ENCODE data around the gene NAT10. TPM values are rescaled to one million over a fixed set of nuclear protein-coding genes. Genes with fewer than 3 reads are reported as not detected.
"Not testable (repeated sequence)": the region's sequence is repeated elsewhere in the genome, so short reads cannot be mapped to it uniquely, and the experiment has no call there.

The NAT10 gene
- total and polyA plus RNA-seq, 5 experiments from 2014 or later: 25.2 to 92.8 (median 56.7) TPM

DNA sequence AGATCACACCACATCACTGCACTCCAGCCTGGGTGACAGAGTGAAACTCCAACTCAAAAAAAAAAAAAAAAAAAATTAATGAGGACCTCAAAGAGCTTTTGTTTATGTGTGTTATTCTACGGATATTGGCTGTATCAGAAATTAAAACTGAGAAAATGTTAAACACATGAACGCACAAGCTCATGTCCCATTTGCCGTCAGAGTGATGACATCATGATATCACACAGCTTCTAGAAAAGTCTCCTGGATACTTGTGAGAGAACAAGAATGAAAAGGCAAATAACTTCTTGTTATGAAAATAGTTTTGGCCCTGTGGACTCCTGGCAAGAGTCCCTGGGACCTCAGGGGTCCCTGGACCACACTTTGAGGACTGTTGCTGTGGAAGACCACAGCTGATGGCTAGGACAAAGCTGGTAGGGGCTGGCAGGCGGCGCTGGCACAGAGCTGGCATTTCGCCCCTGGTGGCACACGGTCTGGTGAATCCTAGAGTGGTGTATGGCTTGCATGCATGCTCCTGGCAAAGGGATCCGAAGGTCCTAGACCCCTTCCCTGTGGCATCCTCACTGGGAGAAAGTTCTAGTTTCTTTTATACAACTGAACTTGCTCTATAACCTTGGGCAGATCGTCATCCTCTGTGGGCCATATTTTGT is 73.7 kb downstream of the NAT10 start:
- Mint-ChIP-seq H3K4me3 (no peak overlapping the region), H3K9me3 (no peaks in the 10 kb centered on the region), H3K27ac (no peak overlapping the region), H3K27me3 (peaks cover 0 to 2% (median 0%) of the 10 kb centered on the region in 5 donors), H3K36me3 (no peaks in the 10 kb centered on the region), H3K4me1 (peaks cover 0 to 6% (median 2%) of the 10 kb centered on the region in 4 donors)
- POLR2A ChIA-PET: interaction anchor here (0.7 kb wide), 1 partner anchor 8 kb away, joined by 5 read pairs; no protein-coding TSS in a partner anchor
- ATAC-seq (no peak), DNase-seq (no peak)

DNA sequence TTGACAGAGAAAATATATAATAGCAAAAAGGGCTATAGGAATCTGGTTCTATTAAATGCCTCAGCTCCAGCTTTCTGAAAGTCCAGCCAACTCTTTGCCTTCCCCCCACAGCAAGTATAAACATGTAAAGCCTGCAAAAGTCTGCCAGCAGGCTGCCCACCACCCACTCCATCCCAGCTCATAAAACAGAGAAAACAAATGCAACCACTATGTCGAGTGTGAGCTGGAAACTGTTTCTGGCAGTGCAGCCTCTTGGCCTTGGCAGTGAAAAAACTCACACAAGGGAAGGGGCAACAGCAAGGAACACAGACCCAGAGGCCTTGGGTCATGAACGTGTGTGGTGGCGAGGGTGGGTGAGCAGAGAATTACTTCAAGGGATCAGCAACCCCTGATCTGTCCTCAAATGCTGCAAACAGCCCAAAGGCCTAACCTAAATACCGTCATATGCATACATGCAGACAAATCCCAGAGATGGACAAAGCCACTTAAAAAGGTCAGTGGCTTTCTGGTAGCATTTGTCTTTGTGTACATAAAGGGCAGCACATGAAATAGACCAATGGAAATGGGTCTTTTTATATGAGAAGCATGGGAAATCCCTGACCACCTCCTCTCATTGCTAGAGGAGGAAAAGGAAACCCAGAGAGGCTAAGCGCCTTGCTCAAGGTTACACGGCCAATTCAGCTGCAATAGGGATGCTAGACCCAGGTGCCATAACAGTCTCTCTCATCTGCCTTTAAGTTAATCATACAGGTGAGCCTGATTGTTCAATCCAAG is 74.8 kb downstream of the NAT10 start:
- no peak for ATAC-seq
- Mint-ChIP-seq H3K36me3 (no peaks in the 10 kb centered on the region), H3K27ac (no peak overlapping the region), H3K9me3 (no peaks in the 10 kb centered on the region), H3K27me3 (peaks cover 0 to 2% (median 0%) of the 10 kb centered on the region in 5 donors), H3K4me1 (peaks cover 0 to 3% (median 0%) of the 10 kb centered on the region in 4 donors), H3K4me3 (no peak overlapping the region)
- POLR2A ChIA-PET: no interaction called here
- DNase-seq: no peak

DNA sequence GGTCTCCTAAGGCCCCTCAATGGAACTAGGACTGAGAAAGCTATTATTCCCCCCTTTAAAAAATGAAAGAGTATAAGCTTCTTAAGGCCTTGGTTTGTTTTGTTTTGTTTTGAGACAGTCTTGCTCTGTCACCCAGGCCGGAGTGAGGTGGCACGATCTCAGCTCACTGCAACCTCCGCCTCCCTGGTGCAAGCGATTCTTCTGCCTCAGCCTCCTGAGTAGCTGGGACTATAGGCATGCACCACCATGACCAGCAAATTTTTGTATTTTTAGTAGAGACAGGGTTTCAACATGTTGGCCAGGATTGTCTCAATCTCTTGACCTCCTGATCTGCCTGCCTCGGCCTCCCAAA is 75.4 kb downstream of the NAT10 start:
- H3K27ac Mint-ChIP-seq, ATAC-seq, POLR2A ChIA-PET: not testable (repeated sequence)

DNA sequence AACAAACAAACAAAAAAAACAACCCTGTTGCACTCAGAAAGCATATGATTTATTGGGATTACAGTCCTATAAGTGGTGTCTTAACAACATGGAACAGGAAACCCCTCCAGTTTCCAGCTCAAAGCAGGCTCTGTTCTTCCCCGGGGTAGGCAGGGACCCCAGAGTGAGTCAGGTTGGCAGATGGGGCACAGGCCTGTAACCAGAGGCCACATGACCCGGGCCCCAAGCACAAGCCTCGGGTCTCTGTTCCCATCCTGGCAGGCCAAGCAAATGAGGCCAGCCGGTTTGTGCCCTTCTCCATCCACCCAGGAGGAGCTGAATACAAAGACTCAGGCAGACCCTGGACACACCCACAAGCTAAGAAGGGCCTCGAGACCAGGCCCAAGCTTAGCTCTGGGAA is 75.8 kb downstream of the NAT10 start:
- Mint-ChIP-seq H3K36me3 (no peaks in the 10 kb centered on the region), H3K27me3 (peaks cover 0 to 2% (median 0%) of the 10 kb centered on the region in 5 donors), H3K9me3 (no peaks in the 10 kb centered on the region), H3K27ac (no peak overlapping the region), H3K4me1 (no peaks in the 10 kb centered on the region), H3K4me3 (no peak overlapping the region)
- POLR2A ChIA-PET: interaction anchor here (0.6 to 1.1 kb wide), 2 partner anchors 175 to 1027 kb away, joined by 3 to 5 read pairs; no protein-coding TSS in a partner anchor
- DNase-seq (no peak), ATAC-seq (no peak)

More for the DNA sequence above, 75.4 kb downstream of the NAT10 start:
- not testable (repeated sequence) for H3K27me3 Mint-ChIP-seq, H3K4me1 Mint-ChIP-seq, H3K9me3 Mint-ChIP-seq, H3K36me3 Mint-ChIP-seq, H3K4me3 Mint-ChIP-seq, DNase-seq

DNA sequence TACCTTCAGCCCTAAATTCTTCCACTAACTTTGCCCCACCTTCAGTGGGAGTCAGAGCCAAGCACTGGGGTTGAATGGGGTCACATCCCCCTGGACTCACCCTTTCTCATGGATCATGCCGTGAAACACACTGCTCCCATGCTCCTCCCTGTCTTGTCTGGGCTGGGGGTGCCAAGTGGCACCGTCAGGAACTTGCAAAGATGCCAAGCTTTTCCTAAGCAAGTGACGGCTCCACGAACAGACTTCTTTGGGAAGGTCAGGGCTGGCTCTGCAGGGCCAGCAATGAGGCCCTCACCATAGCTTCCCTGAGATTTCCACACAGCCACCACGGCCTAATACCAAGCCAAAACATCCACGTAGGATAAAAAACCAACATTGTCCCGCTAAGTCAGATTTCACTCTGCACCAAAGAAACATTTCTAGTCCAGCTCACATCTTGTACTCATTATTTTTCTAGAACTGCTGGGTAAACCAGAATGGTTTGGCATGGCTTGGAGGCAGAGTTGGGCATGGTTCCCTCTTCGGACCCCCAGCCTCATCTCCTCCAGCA is 76.5 kb downstream of the NAT10 start:
- POLR2A ChIA-PET: interaction anchor here (0.6 to 1.1 kb wide), 2 partner anchors 174 to 1028 kb away, joined by 3 to 5 read pairs; no protein-coding TSS in a partner anchor
- Mint-ChIP-seq H3K36me3 (no peaks in the 10 kb centered on the region), H3K4me3 (no peak overlapping the region), H3K9me3 (no peaks in the 10 kb centered on the region), H3K27ac (peak overlapping the region in 2 of 10 donors; percentile 17 to 19), H3K4me1 (no peaks in the 10 kb centered on the region), H3K27me3 (peaks cover 0 to 2% (median 0%) of the 10 kb centered on the region in 5 donors)
- ATAC-seq (no peak), DNase-seq (no peak)

DNA sequence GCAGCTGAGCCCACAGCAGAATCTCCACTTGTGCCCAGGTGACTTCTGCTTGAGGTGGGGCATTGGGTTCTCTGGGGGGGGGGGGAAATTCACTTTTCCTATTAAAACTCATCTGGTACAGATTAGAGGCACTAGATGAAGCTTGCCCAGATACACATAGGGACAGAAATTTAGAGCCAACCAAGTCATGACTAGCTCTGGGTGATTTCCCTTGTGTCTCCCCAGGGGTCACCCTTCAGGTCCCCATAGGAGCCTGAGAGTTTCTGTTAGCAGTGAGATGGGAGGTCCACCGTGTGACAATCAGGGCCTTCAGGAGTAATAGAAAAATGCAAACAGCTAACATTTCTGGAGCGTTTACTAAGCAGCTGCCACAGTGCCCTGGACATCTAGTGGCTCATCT is 77.0 kb downstream of the NAT10 start:
- H3K27ac Mint-ChIP-seq: no peak overlapping the region
- no peak overlapping the region for H3K4me3 Mint-ChIP-seq
- ATAC-seq (no peak), DNase-seq (no peak)
- peaks cover 0 to 2% (median 0%) of the 10 kb centered on the region in 5 donors for H3K27me3 Mint-ChIP-seq
- POLR2A ChIA-PET: interaction anchor here (1.1 kb wide), 1 partner anchor 174 kb away, joined by 3 read pairs; no protein-coding TSS in a partner anchor
- no peaks in the 10 kb centered on the region for H3K4me1 Mint-ChIP-seq
- no peaks in the 10 kb centered on the region for H3K36me3 Mint-ChIP-seq
- H3K9me3 Mint-ChIP-seq: no peaks in the 10 kb centered on the region

DNA sequence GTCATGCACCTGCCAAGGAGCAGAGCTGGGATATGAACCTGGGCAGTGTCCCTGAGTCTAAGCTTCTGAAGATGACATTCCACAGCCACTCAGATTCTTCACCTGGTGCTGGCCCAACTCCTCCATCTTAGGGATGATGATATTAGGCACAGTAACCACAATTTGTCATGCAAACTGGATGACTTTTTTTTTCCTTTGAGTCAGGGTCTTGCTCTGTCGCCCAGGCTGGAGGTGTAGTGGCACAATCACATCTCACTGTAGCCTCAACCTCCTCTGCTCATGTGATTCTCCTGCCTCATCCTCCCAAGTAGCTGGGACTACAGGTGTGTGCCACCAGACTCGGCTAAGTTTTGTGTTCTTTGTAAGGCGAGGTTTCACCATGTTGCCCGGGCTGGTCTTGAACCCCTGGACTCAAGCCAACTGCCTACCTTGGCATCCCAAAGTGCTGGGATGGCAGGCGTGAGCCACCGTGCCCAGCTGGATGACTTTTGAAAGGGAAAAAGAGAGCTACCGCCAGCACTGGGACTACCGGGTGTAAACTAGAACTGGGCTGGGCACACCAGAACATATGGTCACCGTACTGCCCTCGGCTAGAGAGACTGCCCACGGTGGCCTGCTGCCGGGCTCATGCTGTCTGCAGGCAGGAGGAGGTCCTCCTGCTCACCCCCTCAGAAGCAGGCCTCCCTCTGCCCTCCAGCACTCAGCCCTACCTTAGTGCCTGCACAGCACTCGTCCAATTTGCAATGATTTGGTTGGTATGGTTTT is 77.7 kb downstream of the NAT10 start:
- ATAC-seq (no peak), DNase-seq (no peak)
- Mint-ChIP-seq H3K4me1 (no peaks in the 10 kb centered on the region), H3K36me3 (no peaks in the 10 kb centered on the region), H3K4me3 (no peak overlapping the region), H3K27ac (no peak overlapping the region), H3K9me3 (no peaks in the 10 kb centered on the region), H3K27me3 (no peaks in the 10 kb centered on the region)
- POLR2A ChIA-PET: no interaction called here

DNA sequence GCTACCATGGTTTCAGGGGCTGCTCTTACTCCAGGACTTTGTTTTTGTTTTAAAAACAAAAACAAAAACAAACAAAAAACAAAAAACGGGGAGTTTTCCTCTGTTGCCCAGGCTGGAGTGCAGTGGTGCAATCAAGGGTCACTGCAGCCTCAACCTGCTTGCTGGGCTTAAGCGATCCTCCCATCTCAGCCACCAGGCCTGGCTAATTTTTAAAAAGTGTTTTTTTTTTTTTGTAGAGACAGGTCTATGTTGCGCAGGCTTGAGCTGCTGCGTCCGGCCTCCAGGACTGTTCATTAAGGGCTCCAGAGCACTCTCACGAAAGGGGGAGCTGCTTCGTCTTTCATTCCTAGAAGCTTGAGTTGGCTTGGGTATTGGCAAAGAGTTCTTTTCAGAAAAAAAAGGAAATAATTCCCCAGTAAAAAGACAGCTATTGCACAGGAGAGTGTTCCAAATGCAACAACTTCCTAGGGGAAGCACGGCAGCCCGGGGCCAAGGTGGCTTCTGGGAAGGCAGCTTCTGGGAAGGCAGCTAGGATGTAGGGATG is 78.5 kb downstream of the NAT10 start:
- H3K4me1 Mint-ChIP-seq: no peaks in the 10 kb centered on the region
- H3K27me3 Mint-ChIP-seq: no peaks in the 10 kb centered on the region
- H3K27ac Mint-ChIP-seq: no peak overlapping the region
- no peak overlapping the region for H3K4me3 Mint-ChIP-seq
- POLR2A ChIA-PET: no interaction called here
- H3K36me3 Mint-ChIP-seq: no peaks in the 10 kb centered on the region
- H3K9me3 Mint-ChIP-seq: no peaks in the 10 kb centered on the region
- no peak for DNase-seq
- no peak for ATAC-seq

DNA sequence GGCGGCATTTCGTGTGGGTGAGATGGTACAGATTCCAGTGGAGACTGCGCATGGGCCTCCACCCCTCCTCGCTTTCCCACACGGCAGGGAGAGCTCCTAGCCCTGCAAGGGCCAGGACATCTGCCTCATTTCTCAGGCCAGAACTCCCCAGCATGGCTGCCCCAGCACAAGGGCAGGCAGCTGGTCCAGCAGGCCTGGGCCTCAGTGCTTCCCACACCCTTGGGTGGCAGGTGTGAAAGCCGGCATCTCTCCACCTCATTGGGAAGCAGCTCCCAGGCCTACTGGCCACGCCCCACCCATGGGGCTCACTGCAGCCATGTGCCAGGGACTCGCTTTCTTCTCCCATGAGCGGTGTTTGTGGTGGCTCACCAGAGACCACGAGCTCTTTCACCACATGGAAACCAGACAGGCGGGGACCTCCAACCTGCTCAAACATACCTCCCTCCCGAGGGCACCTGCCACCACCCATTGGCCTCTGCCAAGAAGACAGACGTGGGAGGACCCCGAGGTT is 79.1 kb downstream of the NAT10 start:
- H3K27me3 Mint-ChIP-seq: no peaks in the 10 kb centered on the region
- H3K4me3 Mint-ChIP-seq: no peak overlapping the region
- no peaks in the 10 kb centered on the region for H3K4me1 Mint-ChIP-seq
- H3K27ac Mint-ChIP-seq: no peak overlapping the region
- no peaks in the 10 kb centered on the region for H3K9me3 Mint-ChIP-seq
- H3K36me3 Mint-ChIP-seq: no peaks in the 10 kb centered on the region
- ATAC-seq (no peak), DNase-seq (no peak)
- POLR2A ChIA-PET: no interaction called here

DNA sequence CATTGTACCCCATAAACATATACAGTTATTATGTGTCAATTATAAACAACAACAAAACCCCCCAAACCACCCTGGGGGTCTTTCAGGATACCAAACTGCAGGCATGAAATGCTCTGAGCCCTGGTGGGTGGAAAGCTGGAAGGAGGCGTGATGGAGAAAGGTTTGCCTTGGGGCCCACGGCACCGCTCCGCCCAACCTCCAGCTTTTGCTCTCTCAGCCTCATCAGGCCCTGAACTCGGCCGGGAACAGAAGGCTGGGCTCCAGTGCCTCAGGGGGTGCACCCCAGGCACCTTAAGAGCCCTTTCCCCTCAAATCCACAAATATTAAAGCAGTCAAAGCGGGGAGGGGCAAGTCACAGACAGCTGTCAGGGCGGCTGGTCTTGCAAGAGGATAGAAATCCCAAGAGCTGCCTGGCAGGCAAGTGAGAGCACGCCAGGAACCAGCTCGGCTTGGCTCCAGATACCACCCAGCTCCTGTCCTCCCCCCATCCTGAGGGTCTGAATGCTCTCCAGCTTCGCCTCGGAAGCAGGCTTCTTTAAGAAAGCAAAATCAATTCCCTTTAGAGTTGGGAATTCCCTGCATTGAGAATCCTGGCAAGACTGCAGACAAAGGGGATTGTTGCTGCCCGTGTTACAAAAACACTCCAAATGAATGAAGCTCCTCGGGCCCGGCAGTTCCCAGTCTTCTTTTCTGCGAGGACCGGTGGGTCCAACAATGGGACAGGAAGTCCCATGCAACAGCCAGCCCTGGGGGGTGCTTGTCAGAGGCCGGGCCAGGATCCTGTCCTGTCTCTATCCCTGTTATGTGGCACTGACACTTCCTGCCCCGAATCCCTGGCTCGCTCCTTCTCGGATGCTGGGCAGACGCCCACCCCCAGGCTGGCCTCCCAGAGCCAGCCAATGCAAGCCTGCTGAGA is 80.8 kb downstream of the NAT10 start:
- H3K4me3 Mint-ChIP-seq: no peak overlapping the region
- no peaks in the 10 kb centered on the region for H3K27me3 Mint-ChIP-seq
- H3K27ac Mint-ChIP-seq: no peak overlapping the region
- no peaks in the 10 kb centered on the region for H3K36me3 Mint-ChIP-seq
- DNase-seq (no peak), ATAC-seq (no peak)
- H3K9me3 Mint-ChIP-seq: no peaks in the 10 kb centered on the region
- POLR2A ChIA-PET: no interaction called here
- H3K4me1 Mint-ChIP-seq: no peaks in the 10 kb centered on the region

DNA sequence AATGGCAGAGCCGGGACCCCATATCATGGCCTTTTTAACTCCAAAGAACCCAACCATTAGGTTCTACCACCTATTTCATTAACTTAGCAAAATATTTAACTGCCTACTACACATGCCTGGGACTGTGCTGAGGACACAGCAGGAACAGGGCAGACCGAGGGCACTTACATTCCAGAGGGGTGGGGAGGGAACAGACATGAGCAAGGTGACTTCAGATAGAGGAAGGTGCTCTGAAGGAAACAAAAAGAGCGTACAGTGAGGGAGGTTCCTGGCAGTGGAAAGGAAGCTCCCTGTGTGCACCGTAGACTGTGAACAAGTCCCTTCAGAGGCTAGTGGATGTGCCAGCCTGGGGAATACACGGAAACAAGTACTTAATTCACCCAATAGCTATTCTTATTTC is 82.8 kb downstream of the NAT10 start:
- POLR2A ChIA-PET: no interaction called here
- Mint-ChIP-seq H3K4me3 (no peak overlapping the region), H3K4me1 (no peaks in the 10 kb centered on the region), H3K27ac (no peak overlapping the region), H3K27me3 (no peaks in the 10 kb centered on the region), H3K36me3 (no peaks in the 10 kb centered on the region), H3K9me3 (no peaks in the 10 kb centered on the region)
- DNase-seq: no peak
- ATAC-seq: no peak

DNA sequence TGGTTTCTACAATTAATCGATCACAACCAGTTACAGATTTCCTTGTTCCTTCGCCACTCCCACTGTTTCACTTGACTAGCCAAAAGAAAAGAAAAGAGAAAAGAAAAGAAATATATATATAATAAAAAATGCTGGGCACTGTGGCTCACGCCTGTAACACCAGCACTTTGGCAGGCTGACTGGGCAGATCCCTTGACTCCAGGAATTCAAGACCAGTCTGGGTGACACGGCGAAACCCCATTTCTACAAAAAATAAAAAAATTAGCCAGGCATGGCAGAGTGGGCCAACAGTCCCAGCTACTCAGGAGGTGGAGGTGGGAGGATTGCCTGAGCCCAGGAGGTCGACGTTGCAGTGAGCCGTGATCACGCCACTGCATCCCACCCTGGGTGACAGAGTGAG is 83.8 kb downstream of the NAT10 start:
- ATAC-seq (no peak), DNase-seq (no peak)
- POLR2A ChIA-PET: no interaction called here
- H3K9me3 Mint-ChIP-seq: no peaks in the 10 kb centered on the region
- no peaks in the 10 kb centered on the region for H3K4me1 Mint-ChIP-seq
- H3K27ac Mint-ChIP-seq: no peak overlapping the region
- no peak overlapping the region for H3K4me3 Mint-ChIP-seq
- no peaks in the 10 kb centered on the region for H3K36me3 Mint-ChIP-seq
- H3K27me3 Mint-ChIP-seq: no peaks in the 10 kb centered on the region
